B cell (primary cell): ENCODE results near the gene CPM.
"Not testable (repeated sequence)": the region's sequence is repeated elsewhere in the genome, so short reads cannot be mapped to it uniquely, and the experiment has no call there.

ENCODE experiments used
- CTCF ChIP-seq: fragments of 200-600 bp; IDR thresholded peaks from one replicate; pipeline ENCODE4 v1.8.0; 2022; ENCODE audit warnings: antibody characterized with exemption, mild to moderate bottlenecking
- EZH2 ChIP-seq: IDR thresholded peaks from 2 replicates; pipeline ENCODE4 v1.6.1; 2012; ENCODE audit warnings: borderline replicate concordance, low read depth, mild to moderate bottlenecking, moderate library complexity, low read length; ENCODE audit not compliant: insufficient read depth, poor library complexity, severe bottlenecking

GRCh38 chr12:68807274-68807575 lies 125.7 kb downstream of the CPM start:
- not testable (repeated sequence) for TF ChIP-seq CTCF, EZH2
